ENCODE data around the gene UTP25.
"Not testable (repeated sequence)": the region's sequence is repeated elsewhere in the genome, so short reads cannot be mapped to it uniquely, and the experiment has no call there.

UTP25 gene, protein sequence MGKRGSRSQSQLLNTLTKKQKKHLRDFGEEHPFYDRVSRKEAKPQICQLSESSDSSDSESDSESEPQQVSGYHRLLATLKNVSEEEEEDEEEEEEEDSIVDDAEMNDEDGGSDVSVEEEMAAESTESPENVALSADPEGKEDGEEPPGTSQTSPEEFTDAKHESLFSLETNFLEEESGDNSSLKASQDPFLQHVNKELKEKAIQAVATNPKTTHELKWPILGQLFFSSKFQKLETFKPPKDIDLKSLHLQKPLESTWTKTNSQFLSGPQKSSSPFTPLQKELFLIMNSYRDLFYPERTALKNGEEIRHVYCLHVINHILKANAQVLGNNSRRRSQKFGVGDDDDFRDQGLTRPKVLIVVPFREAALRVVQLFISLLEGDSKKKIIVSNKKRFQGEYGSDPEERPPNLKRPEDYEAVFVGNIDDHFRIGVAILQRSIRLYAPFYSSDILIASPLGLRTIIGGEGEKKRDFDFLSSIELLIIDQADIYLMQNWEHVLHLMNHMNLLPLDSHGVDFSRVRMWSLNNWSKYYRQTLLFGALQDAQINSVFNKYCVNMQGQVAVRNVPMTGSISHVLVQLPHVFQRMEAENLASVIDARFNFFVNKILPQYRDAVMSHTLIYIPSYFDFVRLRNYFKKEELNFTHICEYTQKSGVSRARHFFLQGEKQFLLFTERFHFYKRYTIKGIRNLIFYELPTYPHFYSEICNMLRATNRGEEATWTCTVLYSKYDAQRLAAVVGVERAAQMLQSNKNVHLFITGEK

DNA sequence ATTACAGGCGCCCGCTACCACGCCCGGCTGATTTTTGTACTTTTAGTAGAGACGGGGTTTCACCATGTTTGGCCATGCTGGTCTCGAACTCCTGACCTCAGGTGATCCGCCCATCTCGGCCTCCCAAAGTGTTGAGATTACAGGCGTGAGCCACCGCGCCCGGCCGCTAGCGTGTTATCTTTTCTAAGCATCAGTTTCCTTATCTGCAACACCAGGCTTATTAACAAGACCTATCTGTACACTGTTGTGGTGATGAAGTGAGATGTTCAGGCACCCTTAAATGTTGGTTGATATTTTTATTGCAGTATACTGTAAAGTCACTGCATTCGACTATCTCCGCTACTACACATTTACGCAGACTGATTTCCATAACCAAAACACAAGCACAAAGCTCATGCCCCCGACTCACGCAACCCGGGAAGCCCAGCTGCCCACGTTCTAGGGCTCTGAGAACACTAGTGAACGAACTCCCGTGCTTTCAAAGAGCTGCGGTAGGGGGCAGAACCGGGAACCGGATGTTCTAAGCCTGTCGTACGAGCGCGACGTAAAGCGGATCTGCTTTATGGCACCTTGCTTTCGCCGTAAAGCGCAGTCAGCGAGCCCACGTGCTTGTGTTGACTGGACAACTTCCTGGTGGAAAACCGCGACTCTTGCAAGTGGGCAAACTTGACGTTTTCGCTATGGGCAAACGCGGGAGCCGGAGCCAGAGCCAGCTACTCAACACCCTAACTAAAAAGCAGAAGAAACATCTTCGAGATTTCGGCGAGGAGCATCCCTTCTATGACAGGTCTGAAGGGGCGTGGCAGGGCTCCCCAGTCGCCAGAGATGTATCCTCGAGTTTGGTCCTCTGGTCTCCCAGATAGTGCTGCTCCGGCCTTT lies at the start of gene UTP25:
TSS of gene UTP25 (plus strand) at position 589 of the 879 bp plus-strand sequence. CDS start at position 681, 92 bp downstream.
- DNase-seq (ENCODE audit: low read depth in 2 of 2), result peak; percentile 92 to 93

DNA sequence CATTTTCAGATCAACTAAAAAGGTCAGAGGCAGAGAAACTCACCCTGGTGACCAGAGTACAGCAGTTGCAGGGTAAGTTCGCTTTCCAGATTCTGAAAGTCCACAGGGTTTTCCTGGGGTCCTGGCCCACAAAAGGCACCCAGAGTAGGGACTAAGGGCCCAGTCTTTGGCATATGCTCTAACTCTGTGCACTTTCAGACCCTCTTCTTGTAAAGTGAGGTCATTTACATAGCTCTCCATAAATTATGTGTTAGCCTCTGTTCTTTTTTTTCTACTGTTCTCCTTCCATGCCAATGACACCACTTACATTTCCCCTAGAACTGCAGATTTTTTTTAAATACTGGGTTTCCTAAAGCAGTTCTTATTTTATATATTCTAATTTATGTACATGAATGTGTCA lies 49.7 kb upstream of the UTP25 start:
- DNase-seq (ENCODE audit: low read depth in 2 of 2), result no peak

DNA sequence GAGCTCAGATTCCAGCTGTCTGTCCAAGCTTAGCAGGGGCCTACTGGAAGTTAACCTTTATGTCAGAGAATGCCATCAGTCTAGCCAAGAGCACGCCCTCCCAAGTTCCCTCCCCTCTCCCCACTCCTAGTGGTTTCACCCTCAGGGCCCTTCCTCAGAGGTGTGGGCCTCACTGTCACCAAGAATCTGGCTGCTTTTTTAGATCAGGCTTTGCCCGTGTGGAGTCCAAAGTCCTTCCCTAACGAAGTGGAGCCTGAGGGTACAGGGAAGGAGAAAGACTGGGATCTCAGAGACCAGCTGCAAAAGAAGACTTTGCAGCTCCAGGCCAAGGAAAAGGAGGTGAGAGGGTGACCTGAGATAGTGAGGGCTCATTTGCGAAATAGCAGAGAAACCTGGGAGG lies 47.5 kb upstream of the UTP25 start:
- no peak for DNase-seq (ENCODE audit: low read depth in 2 of 2)

DNA sequence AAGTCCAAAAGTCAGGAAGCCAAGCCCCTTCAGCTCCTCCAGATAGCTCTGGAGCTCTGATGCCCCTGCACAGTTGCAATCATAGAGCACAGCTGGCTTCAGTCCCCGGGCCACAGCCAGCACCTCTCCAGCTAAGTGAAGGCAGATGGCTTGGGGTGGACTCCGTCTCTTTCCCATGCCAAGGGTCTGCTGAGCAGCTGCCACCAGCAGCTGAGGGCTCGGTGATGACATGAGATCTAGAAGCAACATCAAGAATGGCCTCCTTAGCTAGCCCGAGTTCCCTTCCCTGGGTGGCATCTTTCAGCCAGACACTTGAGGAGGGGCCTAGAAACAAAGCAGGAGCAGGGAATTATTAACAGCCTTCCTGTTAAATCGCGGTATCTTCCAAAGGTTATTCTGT lies 44.4 kb upstream of the UTP25 start:
- DNase-seq (ENCODE audit: low read depth in 2 of 2), result no peak

DNA sequence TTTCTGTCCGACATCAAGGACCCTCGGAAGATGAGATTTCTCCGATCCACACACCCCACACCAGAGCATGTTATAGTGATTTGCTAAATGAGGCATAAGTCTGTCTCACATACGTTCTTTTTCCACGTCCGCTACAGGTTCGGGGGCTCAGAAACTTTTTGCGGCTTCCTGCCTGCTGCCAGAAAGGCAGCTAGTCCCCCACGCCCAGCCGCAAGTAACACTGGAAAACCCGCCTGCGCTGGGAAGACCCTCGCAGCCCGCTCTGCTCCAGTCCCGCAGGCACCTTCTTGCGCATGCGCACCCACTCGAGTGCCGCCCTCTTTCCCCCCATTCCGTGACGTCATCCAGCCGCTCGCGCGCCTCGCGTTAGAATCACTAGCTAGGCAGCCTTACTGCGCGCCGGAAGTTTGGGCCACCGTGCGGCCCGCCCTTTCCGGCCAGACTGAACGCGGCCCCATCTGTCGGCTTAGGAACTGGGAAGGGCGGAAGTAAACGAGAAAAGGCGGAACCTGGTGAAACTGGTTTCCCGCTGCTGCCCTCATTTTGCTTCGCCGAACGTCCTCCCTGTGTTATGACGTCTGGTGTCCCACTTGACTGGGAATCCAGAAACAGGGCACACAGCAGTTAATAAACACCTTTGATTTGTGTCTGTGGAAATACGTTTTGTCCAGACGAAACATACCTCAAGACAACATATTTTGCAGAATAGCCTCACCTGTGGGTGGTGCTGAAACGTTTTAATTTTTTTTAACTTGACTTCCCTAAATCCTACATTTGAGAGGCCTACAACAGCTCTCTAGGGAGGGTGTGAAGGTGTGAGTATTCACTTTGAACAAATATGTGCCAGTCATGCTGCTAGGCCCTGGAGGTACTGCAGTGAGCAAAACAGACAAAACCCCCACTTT lies 43.3 kb upstream of the UTP25 start, which contains the start of gene C1orf74:
TSS of gene C1orf74 (minus strand) at position 295 of the 905 bp plus-strand sequence. CDS start 925 bp downstream, outside the sequence.
- peak; percentile 95 to 96 for DNase-seq (ENCODE audit: low read depth in 2 of 2)

DNA sequence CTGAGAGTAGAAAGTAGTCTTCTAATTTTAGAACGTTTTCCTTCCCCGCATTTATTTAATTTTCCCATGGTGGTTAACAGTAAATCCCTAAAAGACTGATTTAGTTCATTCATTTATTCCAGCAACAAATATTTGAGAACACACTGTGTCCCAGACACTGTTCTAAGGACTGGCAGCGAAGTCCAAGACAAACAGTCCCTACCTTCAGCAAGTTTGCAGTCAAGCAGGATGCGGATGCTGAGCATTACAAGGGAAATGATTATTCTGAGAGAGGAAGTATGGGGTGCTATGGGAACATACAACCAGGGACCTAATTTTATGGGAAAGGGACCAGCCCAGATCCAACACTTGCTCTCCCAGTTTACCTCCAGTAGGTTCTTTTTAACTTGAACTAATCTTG lies 42.2 kb upstream of the UTP25 start:
- DNase-seq (ENCODE audit: low read depth in 2 of 2), result no peak

DNA sequence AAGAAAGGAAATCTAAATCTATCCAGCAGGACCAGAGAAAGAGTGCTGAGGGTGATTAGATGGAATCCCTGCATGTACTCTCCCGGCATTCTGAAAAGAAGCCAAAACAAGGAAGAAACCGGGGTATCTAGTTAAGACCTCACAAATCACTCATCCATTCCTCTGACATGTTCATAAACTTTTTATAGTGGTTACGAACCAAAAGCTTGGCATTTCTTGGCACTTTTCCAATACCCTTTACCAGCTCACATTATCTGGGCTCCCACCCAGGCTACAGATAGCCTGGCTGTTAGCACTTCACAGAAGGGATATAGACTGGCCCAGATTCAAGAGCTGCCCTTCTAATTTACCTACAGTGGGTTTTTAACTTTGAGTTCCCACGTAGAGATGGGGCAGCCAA lies 41.6 kb upstream of the UTP25 start:
- DNase-seq (ENCODE audit: low read depth in 2 of 2), result no peak

DNA sequence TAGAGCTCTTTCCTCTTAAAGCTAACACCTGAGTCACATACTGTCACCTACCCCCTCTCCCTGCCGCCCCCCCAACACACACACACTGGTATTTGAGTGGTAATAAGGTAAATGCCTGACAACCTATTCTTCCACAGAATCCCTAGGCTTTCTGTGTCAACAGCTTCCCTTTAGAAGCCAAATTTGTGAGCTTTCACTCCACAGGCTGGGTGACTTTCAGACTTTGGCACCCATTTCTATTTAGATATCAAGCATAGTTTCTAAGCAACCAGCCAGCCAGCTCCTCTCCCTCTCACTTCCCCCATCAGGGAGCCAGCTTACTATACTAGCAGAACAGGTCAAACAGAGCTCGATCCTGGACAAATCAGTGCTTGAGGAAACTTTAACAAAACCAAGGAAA lies 40.2 kb upstream of the UTP25 start:
- DNase-seq (ENCODE audit: low read depth in 2 of 2), result no peak

DNA sequence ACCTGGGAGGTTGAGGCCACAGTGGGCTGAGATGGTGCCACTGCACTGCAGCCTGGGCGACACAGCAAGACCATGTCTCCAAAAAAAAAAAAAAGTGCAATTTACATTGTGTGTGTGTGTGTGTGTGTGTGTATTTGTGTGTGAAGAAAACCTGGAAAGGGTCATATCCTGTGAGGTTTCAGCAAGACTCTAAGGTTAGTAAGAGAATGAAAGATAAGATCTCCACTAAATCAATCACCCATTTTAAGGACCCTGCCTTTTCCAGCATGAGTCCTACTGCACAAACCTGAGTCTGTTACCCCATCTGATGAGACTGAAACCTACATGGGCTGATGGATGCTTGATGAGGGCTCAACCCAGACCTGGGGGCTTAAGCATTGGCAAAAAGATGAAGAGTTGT lies 38.5 kb upstream of the UTP25 start:
- no peak for DNase-seq (ENCODE audit: low read depth in 2 of 2)

DNA sequence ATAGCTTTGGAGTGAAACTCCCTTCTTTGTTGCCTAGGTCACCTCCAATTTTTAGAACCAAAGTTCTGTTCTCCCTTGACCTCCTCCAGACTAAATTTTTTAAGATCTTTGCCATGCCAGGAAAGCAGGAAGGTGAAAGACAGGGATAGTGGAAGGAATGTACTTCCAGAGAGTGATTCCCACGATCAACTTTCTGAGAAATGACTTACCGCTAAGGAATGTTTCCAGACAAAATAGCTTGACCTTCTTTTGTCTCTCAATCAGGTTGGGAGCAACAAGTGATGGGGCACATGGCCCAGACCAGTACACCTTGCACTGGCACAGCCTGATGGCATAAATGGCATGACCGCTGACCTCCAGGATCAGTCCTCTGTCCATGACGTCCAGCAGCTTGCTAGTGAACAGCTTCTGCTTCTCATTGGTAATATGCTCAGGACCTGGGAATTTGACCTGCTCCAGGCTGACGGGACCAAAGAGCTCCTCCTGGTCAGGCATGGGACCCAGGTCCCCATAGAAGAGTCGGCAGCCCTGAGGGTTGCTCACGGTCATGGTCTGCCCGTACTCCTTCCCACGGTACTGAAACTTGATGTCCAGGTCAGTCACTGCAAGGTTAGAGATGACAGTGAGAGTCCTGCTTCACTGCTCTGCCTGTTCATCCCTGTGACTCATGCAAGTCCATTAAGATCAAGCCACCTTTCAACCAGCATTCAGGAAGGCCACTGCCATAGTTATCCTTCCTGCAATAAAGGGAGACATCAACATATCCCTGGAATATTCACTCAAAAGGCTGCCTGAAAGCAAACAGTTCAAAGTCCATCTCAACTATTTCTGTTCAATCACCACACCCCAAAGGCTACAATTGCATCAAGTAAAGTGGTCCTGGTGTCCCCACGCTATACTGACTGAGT lies 37.2 kb upstream of the UTP25 start:
- DNase-seq (ENCODE audit: low read depth in 2 of 2), result no peak

DNA sequence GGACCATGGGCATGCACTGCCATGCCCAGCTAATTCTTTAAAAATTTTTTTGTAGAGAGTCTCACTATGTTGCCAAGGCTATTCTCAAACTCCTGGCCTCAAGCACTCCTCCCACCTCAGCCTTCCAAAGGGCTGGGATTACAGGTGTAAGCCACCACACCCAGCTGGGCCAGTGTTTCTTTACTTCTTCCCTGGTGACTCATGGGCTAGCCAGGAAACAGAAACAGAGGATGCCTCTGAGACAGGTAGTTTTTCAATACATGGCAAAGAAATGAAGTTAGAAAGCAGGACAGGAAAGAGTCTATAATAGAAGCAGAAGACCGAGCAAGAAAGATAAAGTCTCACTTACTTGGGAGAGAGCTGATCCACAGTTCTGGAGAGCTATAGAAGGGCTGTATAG lies 35.9 kb upstream of the UTP25 start:
- DNase-seq (ENCODE audit: low read depth in 2 of 2), result no peak

DNA sequence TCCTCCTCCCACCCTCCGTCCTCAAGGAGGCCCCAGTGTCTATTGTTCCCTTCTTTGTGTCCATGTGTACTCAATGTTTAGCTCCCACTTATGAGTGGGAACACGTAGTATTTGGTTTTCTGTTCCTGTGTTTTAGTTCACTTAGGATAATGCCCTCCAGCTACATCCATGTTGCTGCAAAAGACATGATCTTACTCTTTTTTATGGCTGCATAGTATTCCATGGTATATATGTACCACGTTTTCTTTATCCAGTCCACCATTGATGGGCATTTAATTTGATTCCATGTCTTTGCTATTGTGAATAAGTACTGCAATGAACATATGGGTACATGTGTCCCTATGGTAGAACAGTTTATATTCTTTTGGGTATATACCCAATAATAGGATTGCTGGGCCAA lies 34.1 kb upstream of the UTP25 start:
- not testable (repeated sequence) for DNase-seq (ENCODE audit: low read depth in 2 of 2)

DNA sequence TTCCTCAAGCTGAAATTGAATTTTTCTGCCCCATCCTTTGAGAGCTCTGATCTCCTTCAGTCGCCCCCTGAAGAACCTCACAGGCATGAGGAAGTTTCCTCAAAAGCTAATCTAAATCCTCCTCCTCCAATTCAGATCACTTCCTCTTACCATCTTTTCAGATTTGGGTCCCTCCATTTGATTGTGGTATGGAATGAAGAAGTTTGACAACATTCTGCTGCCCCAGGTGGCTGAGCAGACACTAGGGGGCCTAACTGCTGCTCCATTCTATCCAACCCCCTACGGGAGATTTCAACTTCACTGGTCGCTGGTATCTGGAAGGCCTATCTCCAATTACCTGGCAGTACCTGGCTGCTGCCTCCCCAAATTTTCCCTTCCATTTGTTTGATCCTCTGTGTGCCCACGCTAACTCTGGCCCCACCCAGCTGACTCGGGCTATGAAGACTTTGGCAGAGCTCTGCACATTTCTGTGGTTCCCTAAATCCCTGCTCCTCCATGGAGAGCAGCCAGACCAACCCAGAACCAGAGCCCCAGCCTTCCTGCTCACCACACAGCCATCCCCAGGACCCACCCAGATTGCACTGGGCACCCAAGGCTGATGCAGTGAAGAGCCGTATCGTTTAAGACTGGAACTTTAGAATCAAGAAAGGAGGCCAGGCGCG lies 29.7 kb upstream of the UTP25 start:
- no peak for DNase-seq (ENCODE audit: low read depth in 2 of 2)

DNA sequence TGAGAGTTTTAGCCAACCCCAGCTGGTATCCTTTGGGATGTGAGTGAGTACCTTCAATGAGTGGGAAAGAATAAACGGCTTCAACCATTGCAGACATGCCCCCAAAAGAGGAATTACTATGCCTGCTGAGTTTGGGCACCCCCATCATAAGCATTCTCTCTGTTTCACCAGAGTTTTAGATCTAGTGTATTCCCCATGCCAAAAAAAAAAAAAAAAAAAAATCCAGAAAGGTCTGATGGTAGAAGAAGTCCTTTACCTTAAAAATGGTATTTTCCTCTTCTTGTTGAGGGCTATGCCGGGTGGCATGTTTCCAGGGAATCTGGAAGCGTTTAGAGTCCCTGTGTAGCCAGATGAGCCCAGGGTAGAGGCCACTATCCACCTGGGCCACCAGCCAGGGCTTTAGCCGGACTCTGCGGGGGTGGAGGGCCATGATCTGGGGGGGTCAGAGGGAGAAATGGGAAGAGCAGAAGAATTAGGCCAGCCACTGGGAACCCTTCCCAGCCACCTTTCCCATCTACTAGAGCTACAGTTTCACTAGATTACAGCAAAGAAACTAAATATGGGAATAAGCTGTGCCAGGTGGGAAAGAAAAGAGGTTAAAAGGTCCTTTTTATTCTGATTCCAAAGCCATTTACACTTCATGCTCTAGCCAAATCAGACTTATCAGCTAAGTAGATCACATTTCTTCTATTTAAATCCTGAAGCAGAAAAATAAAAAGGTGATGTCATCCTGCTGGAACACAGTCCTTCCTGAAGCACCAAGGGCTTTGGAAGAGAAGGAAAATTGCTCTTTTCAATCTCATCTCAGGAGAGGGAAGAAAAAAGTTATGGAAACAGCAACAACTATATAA lies 26.6 kb upstream of the UTP25 start:
- no peak for DNase-seq (ENCODE audit: low read depth in 2 of 2)

DNA sequence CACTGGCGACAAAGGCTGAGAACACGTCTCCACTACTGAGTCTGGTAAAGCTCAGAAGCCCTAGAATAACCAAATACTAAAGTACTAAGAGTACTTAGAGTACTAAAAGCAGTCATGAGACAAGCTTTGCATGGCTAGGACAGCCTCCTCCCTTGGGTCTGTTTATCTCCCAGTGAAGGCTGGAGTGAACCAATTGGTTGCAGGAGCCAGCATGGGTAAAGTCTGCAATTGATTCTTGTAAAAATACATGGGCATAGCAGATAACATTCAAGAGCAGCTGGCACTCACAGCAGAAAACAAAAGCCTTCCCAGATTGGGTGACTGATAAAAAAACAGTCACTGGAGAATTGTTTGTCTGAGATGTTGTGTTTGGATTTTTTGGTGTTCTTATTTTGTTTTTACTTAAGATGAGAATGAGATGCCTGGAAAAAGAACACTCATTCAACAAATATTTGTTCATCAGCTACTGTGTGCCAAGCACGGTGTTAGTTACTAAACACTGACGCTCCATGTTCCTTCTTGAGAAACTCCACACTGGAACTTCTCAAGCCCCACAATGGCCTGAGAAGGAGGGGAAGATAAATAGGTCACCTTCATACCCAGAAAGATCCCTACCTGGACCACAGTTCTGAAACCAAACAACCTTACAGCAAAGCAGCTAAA lies 25.5 kb upstream of the UTP25 start:
- no peak for DNase-seq (ENCODE audit: low read depth in 2 of 2)

DNA sequence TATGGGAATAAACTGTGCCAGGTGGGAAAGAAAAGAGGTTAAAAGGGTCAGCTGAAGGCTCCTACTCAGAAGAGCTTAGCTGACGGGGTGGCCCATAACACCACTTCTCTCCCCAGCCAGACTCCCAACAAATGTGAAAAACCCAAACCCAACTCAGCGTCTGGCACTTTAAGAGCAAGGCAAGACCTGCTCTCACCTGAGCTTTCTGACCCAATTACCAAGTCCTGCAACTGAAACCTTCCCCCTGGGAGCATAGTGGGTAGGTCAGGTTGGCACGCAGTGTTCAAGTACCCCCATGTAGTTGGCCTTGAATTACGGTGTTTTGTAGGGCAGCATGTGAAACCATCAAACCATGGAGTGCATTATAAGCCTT lies 25.0 kb upstream of the UTP25 start:
- DNase-seq (ENCODE audit: low read depth in 2 of 2), result no peak

DNA sequence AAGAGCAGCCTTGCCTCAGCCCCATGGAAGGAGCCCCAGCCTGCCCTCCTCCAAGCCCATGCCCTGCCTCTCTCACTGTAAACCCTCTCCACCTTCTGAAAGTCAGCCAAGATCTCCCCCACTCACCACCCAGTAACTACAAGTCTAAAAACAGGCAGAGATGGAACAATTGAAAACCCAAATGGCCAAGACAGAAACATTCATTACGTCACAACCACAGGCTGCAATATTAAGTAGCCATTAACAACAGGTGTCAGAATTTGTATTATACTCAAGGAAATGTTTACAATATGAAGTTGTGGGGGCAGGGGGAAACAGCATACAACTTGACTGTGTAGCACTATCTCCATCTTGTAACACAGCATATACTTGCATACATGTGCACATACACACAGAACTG lies 24.2 kb upstream of the UTP25 start:
- DNase-seq (ENCODE audit: low read depth in 2 of 2), result no peak

DNA sequence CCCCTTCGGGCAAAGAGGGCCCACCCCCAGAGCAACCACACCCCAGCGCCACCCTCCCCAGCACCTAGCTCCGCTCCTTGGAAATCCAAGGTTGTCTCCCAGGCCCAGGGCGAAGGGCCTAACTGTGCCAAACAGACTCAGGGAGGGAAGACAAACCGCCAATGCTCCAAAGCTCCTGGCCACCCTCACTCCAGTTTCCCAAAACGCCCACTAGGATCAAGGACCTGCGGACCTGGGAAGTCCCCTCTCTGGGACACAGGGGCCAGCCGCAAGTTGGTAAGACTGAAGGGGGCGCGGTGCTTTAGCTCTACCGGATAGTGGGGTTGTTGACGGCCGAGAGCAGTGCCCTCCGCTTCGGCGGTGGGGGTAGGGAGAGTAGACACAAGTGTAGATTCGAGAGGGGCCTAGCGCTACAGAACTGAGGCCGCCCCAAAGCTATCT lies 22.4 kb upstream of the UTP25 start:
- no peak for DNase-seq (ENCODE audit: low read depth in 2 of 2)
